Measurements from ENCODE around the gene NLRP13. TPM values are rescaled to one million over a fixed set of nuclear protein-coding genes. Genes with fewer than 3 reads are reported as not detected.

NLRP13 gene
- total RNA-seq, 1 donor from 2014 or later: not detected

DNA sequence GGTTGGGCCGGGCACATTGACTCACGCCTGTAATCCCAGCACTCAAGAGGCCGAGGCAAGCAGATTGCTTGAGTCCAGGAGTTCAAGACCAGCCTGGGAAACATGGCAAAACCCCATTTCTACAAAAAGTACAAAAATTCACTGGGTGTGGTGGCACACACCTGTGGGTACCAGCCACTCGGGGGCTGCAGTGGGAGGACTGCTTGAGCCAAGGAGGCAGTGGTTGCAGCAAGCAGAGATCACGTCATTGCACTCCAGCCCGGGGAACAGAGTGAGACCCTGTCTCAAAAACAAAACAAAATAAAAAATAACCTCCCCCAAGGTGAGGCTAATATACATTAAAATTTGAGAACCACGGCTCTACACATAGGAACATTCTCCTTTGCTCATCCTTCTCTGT, 24.9 kb downstream of the NLRP13 start:
- DNase-seq (ENCODE audit: extremely low read depth, low read depth, low spot score): no peak

DNA sequence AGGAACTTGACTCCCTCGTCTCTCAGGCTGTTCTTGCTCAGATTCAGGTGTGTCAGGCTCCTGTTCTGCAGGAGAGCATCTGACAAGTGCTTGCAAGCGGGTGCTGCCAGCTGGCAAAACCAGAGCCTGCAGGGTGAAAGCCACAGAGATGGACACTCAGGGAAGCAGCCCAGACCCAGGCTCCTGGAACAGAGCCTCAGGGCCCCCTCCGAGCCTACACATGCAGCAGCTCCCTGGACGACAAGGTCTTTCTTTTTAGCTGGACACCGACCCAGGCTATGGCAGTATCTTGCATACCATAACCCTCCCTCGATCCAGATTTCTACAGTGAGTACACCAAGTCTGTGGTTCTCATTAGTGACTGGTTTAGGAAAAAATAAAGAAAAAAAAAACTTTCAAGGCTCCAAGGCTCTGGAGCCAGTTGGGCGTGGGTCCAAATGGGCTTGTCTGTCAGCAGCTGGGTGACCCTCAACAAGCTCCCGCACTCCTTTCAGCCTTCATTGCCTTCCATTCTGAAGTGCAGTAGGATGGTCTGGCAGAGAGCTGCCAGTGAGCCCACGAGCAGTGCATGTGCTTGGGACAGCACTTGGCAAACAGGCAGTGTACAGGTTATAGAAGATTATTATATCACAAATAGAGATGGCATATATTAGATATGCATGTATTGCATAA, 29.9 kb downstream of the NLRP13 start:
- DNase-seq (ENCODE audit: extremely low read depth, low read depth, low spot score): no peak

DNA sequence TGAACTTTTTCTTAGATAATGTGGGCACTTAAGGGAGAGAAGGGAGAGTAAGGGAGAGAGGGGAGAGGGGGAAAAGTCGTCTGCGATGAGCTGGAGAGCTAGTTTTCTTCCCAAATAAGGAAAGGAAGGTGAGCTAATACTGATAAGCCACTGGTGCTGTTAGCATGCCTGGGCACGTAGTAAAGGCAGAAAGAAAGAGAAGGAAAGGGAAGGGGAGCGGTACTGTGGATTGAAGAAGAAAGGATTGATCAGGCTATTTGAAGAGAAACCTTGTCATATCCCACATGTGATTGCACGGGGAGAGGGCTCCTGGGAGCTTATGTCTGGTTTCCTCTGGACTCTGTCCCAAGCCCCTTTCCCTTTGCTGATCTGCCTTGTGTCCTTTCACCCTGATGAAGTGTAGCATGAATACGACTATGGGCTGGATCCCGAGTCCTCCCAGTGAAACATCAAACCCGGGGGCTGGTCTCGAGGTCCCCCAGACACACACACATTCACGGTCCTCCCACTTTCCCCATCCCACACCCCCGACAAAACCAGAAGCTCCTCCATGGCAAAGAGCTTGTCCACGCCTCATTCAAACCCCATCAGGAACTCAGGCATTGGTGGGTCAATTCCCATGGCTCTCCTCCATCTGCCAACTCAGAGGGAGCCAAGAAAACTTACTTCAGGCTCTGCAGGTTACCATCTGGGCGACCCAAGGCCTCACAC, 30.6 kb downstream of the NLRP13 start:
- DNase-seq (ENCODE audit: extremely low read depth, low read depth, low spot score): no peak

DNA sequence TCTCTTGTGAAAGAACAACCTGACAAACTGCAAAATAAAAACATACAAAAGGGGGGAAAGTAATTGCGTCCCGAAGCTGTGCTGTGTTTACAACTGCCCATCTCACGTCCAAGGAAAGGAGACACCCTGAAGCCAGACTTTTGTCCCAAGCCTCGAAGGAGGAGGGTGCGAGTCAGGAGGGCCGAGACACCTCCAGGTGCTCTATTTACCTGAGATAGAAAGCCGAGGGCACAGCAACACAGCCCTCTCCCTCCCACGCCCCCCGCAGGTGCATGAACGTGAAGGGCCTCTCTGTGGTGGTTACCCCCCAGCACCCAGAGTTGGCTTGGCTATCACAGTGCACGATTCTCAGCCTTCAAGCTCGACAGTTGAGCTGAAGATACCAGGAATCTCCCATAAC, 33.2 kb downstream of the NLRP13 start:
- no peak for DNase-seq (ENCODE audit: extremely low read depth, low read depth, low spot score)

DNA sequence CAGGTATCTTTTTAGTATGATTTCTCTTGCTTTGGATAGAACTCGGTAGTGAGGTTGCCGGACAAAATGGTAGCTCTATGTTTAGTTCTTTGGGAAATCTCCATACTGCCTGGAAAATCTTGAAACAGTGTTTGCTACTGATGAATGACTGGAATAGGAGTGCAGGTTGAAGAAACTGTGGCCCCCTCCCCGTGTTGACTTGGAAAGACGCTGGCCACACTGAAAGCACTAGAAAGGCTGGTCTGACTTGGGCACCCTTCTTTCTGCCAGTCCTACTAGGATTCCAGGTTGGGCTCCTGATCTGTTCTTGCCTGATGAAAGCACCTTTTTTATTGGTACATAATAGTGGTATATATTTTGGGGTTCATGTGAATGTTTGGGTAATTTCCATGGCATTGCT, 49.5 kb downstream of the NLRP13 start:
- no peak for DNase-seq (ENCODE audit: extremely low read depth, low read depth, low spot score)

DNA sequence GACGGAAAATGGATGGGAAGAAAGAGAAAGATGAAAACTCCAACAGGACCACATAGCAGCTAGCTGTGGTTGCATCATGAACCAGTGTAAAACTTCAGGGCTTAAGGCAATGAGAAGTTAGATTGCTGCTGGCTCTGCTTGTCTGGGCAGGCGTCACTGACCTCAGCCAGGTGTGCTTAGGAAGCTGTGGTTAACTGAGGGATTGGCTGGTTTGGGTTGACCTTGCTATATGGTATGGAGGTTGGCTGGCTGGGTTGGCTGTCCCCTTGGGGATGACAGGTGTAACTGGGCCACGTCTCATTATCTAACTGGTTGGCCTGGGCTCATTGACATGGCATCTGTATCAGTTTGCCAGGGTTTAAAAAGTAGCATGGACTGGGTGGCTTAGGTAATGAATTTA, 54.9 kb downstream of the NLRP13 start:
- no peak for DNase-seq (ENCODE audit: extremely low read depth, low read depth, low spot score)

DNA sequence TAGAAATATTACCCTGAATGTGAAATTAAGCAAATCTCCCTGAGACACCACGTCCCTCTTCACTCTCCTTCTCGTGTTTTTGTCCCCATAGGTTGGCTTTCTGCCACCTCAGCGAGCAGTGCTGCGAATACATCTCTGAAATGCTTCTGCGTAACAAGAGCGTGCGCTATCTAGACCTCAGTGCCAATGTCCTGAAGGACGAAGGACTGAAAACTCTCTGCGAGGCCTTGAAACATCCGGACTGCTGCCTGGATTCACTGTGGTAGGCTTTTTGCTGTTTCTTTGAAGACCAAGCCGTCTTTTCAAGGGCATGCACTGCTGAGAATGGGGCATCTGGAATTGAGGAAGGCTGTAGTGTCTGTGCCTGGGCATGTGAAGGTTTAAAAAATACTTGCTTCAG, 61.4 kb downstream of the NLRP13 start:
- no peak for DNase-seq (ENCODE audit: extremely low read depth, low read depth, low spot score)

DNA sequence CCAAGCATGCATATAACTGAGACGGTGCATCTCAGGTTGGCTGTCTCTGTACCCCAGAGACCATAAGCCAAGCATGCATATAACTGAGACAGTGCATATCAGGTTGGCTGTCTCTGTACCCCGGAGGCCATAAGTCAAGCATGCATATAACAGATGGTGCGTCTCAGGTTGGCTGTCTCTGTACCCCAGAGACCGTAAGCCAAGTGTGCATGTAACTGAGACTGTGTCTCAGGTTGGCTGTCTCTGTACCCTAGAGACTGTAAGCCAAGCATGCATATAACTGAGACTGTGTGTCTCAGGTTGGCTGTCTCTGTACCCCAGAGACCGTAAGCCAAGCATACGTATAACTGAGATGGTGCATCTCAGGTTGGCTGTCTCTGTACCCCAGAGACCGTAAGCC, 65.0 kb downstream of the NLRP13 start:
- DNase-seq (ENCODE audit: extremely low read depth, low read depth, low spot score): no peak

DNA sequence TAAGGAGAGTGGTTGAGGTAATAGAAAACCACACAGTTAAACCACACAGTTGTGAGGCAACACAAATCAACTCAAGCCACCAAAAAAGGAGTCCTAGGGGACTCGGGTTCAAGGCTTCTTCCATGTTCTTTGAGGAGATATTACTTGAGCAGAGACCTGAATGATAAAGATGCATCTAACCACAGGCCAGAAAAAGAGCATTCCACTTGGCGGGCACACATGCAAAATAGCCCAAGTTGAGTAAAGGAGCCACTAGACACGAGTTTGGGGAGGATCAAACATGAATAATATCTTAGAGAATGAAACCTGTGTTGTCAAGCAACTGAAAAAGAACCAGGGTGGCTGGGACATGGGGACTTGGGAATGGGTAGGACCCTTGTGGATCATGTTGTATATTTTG, 65.6 kb downstream of the NLRP13 start:
- no peak for DNase-seq (ENCODE audit: extremely low read depth, low read depth, low spot score)

DNA sequence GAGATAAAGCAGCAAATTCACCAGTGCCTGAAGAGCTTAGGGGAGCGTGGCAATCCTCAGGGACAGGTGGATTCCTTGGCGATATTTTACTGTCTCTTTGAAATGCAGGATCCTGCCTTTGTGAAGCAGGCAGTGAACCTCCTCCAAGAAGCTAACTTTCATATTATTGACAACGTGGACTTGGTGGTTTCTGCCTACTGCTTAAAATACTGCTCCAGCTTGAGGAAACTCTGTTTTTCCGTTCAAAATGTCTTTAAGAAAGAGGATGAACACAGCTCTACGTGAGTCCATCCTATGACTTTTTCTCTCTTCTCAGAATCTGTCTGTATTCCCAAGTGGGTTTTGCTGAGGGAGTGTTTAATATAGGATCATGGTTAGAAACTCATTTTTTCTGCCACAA, 73.2 kb downstream of the NLRP13 start:
- DNase-seq (ENCODE audit: extremely low read depth, low read depth, low spot score): no peak

DNA sequence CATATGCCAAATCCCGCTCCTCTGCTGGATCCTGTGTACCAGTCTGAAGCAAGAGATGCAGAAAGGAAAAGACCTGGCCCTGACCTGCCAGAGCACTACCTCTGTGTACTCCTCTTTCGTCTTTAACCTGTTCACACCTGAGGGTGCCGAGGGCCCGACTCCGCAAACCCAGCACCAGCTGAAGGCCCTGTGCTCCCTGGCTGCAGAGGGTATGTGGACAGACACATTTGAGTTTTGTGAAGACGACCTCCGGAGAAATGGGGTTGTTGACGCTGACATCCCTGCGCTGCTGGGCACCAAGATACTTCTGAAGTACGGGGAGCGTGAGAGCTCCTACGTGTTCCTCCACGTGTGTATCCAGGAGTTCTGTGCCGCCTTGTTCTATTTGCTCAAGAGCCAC, 73.7 kb downstream of the NLRP13 start:
- DNase-seq (ENCODE audit: extremely low read depth, low read depth, low spot score): no peak

DNA sequence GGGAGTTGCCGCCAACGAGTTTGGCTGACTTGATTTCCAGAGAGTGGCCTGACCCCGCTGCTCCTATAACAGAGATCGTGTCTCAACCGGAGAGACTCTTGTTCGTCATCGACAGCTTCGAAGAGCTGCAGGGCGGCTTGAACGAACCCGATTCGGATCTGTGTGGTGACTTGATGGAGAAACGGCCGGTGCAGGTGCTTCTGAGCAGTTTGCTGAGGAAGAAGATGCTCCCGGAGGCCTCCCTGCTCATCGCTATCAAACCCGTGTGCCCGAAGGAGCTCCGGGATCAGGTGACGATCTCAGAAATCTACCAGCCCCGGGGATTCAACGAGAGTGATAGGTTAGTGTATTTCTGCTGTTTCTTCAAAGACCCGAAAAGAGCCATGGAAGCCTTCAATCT, 74.2 kb downstream of the NLRP13 start:
- DNase-seq (ENCODE audit: extremely low read depth, low read depth, low spot score): no peak

DNA sequence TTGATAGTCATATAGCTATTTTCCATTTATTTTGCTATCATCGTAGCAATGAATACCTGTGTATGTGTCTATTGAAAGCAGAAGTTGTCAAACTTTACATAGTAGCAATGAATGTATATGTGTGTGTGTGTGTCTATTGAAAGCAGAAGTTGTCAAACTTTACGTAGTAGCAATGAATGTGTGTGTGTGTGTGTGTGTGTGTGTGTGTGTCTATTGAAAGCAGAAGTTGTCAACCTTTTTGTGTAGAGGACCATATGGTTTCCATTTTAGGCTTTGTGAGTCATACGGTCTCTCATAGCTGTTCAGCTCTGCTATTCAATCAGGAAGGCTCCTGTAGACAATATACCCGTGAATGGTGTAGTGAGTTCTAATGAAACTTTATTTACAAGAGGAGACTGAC, 75.0 kb downstream of the NLRP13 start:
- no peak for DNase-seq (ENCODE audit: extremely low read depth, low read depth, low spot score)

DNA sequence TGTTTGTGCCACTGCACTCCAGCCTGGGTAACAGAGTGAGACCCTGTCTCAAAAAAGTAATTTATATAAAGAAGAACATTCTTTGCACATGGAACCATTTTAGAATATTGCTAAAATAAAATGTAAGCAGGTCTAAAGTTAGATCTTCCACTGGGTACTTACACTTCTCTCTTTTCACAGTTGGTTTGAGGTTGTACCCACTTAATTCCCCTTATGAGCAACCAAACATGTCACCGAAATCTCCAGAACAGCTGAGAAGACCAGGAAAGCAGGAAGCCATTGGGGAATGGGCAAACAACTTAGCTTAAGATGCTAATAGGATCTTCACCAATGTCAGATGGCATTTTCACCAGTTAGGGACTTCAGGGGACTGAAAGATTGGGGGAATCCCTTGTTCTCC, 77.0 kb downstream of the NLRP13 start:
- no peak for DNase-seq (ENCODE audit: extremely low read depth, low read depth, low spot score)

Other genes with a start within 250 kb of the NLRP13 start
- gene NLRP9, start 193.9 kb downstream of the NLRP13 start, total RNA-seq: not detected in 2 replicates
- not detected in 2 replicates for gene RFPL4A, start 173.2 kb downstream of the NLRP13 start, total RNA-seq
- not detected in 2 replicates for gene RFPL4AL1, start 163.2 kb downstream of the NLRP13 start, total RNA-seq
- not detected in 2 replicates for gene NLRP11, start 100.3 kb downstream of the NLRP13 start, total RNA-seq
- gene NLRP4, start 95.8 kb downstream of the NLRP13 start, total RNA-seq: not detected in 2 replicates
- not detected in 2 replicates for gene NLRP8, start 15.5 kb upstream of the NLRP13 start, total RNA-seq
- not detected in 2 replicates for gene NLRP5, start 54.4 kb upstream of the NLRP13 start, total RNA-seq
- gene ZNF787, start 189.0 kb upstream of the NLRP13 start, total RNA-seq: 16.4 and 20.5 TPM in 2 replicates
- 36.6 and 51.9 TPM in 2 replicates for gene ZNF444, start 209.0 kb upstream of the NLRP13 start, total RNA-seq
- not detected in 2 replicates for gene GALP, start 243.7 kb upstream of the NLRP13 start, total RNA-seq

Data from glomerular endothelial cell (primary cell).